H9 (cell line): Measurements from ENCODE around the gene EML4. TPM values are rescaled to one million over a fixed set of nuclear protein-coding genes. Genes with fewer than 3 reads are reported as not detected.

Source experiments
- DNase-seq: peaks from one replicate; pipeline ENCODE4 v3.0.0-alpha.2; 2017
- H2AFZ ChIP-seq: one replicate; pipeline ENCODE4 v1.6.1; 2013; ENCODE audit warnings: mild to moderate bottlenecking, low read length, control low read depth, moderate library complexity
- H2AK5ac ChIP-seq: 2 replicates; pipeline ENCODE4 v1.6.1; 2013; ENCODE audit warnings: low read length, control low read depth, mixed read lengths; ENCODE audit not compliant: insufficient read length
- H2BK120ac ChIP-seq: one replicate; pipeline ENCODE4 v1.6.1; 2013; ENCODE audit warnings: low read depth, mild to moderate bottlenecking, low read length, control low read depth, inconsistent platforms; ENCODE audit not compliant: poor library complexity, severe bottlenecking
- H2BK12ac ChIP-seq: 2 replicates; pipeline ENCODE4 v1.6.1; 2013; ENCODE audit warnings: low read length, control low read depth, mixed read lengths, low read depth; ENCODE audit not compliant: insufficient read length
- H2BK15ac ChIP-seq: 2 replicates; pipeline ENCODE4 v1.6.1; 2013; ENCODE audit warnings: low read depth, low read length, control low read depth
- H2BK20ac ChIP-seq: one replicate; pipeline ENCODE4 v1.6.1; 2013; ENCODE audit warnings: low read depth, mild to moderate bottlenecking, low read length, control low read depth, inconsistent platforms; ENCODE audit not compliant: poor library complexity, severe bottlenecking
- H2BK5ac ChIP-seq: 2 replicates; pipeline ENCODE4 v1.6.1; 2013; ENCODE audit warnings: low read length, control low read depth, mixed read lengths; ENCODE audit not compliant: insufficient read length
- H3K14ac ChIP-seq: 2 replicates; pipeline ENCODE4 v1.6.1; 2013; ENCODE audit warnings: low read length, control low read depth; ENCODE audit not compliant: insufficient read depth
- H3K18ac ChIP-seq: 2 replicates; pipeline ENCODE4 v1.6.1; 2013; ENCODE audit warnings: low read depth, mild to moderate bottlenecking, mixed read lengths, low read length, control low read depth; ENCODE audit not compliant: insufficient read length
- H3K23ac ChIP-seq: 2 replicates; pipeline ENCODE4 v1.6.1; 2013; ENCODE audit warnings: low read length, control low read depth, mixed read lengths, low read depth; ENCODE audit not compliant: insufficient read length
- H3K23me2 ChIP-seq: 2 replicates; pipeline ENCODE4 v1.6.1; 2013; ENCODE audit warnings: low read depth, mild to moderate bottlenecking, mixed read lengths, low read length, control low read depth; ENCODE audit not compliant: insufficient read length, poor library complexity, severe bottlenecking
- H3K27ac ChIP-seq: 2 replicates; pipeline ENCODE4 v1.5.1; 2013; ENCODE audit warnings: low read length, control low read depth, mixed read lengths, low read depth; ENCODE audit not compliant: insufficient read length
- H3K27me3 ChIP-seq: 2 replicates; pipeline ENCODE4 v1.6.1; 2013; ENCODE audit warnings: low read length, control low read depth, inconsistent platforms; ENCODE audit not compliant: insufficient read depth
- H3K4ac ChIP-seq: 2 replicates; pipeline ENCODE4 v1.6.1; 2013; ENCODE audit warnings: low read depth, mild to moderate bottlenecking, control low read depth, inconsistent platforms, low read length, moderate library complexity
- H3K4me1 ChIP-seq: 2 replicates; pipeline ENCODE4 v1.6.1; 2013; ENCODE audit warnings: low read length, control low read depth, inconsistent platforms; ENCODE audit not compliant: insufficient read depth
- H3K4me2 ChIP-seq: 2 replicates; pipeline ENCODE4 v1.6.1; 2013; ENCODE audit warnings: low read length, control low read depth, mixed read lengths; ENCODE audit not compliant: insufficient read length, insufficient read depth
- H3K56ac ChIP-seq: 2 replicates; pipeline ENCODE4 v1.6.1; 2013; ENCODE audit warnings: low read depth, mild to moderate bottlenecking, mixed read lengths, low read length, control low read depth; ENCODE audit not compliant: insufficient read length
- H3K79me1 ChIP-seq: 2 replicates; pipeline ENCODE4 v1.6.1; 2013; ENCODE audit warnings: low read depth, mild to moderate bottlenecking, moderate library complexity, low read length, control low read depth, inconsistent platforms; ENCODE audit not compliant: insufficient read depth, poor library complexity, severe bottlenecking
- H3K79me2 ChIP-seq: 2 replicates; pipeline ENCODE4 v1.6.1; 2013; ENCODE audit warnings: low read length, control low read depth, inconsistent platforms; ENCODE audit not compliant: insufficient read depth
- H3K9ac ChIP-seq: 2 replicates; pipeline ENCODE4 v1.6.1; 2013; ENCODE audit warnings: low read length, control low read depth, mixed read lengths; ENCODE audit not compliant: insufficient read length; ENCODE audit errors: extremely low read depth
- H3K9me3 ChIP-seq: one replicate; pipeline ENCODE4 v1.6.1; 2013; ENCODE audit warnings: low read depth, low read length, inconsistent platforms; ENCODE audit not compliant: control insufficient read depth
- H3T11ph ChIP-seq: one replicate; pipeline ENCODE4 v1.6.1; 2013; ENCODE audit warnings: mild to moderate bottlenecking, low read length, control low read depth, inconsistent platforms
- H4K20me1 ChIP-seq: one replicate; pipeline ENCODE4 v1.6.1; 2013; ENCODE audit not compliant: control insufficient read depth, insufficient read length, insufficient read depth
- H4K5ac ChIP-seq: 2 replicates; pipeline ENCODE4 v1.6.1; 2013; ENCODE audit warnings: low read depth, mild to moderate bottlenecking, mixed read lengths, low read length, control low read depth; ENCODE audit not compliant: insufficient read length
- H4K8ac ChIP-seq: replicated peaks from 2 replicates; pipeline ENCODE4 v1.6.1; 2013; ENCODE audit warnings: low read length, control low read depth, mixed read lengths, low read depth; ENCODE audit not compliant: insufficient read length
- H4K91ac ChIP-seq: 2 replicates; pipeline ENCODE4 v1.6.1; 2013; ENCODE audit warnings: low read depth, mild to moderate bottlenecking, moderate library complexity, mixed read lengths, low read length, control low read depth; ENCODE audit not compliant: insufficient read length
- H3K27ac Mint-ChIP-seq, 3 experiments: 2 replicates in 2 of 3; 3 replicates in 1 of 3; pipeline ENCODE4 v1.8.0; 2020 to 2021; ENCODE audit warnings: mixed read lengths in 3 of 3, mild to moderate bottlenecking in 1 of 3, moderate library complexity in 1 of 3
- H3K27me3 Mint-ChIP-seq: 2 replicates; pipeline ENCODE4 v1.8.0; 2021; ENCODE audit warnings: low read depth, mild to moderate bottlenecking, moderate library complexity, mixed read lengths
- H3K36me3 Mint-ChIP-seq, 3 experiments: 2 replicates in 2 of 3; 3 replicates in 1 of 3; pipeline ENCODE4 v1.8.0; 2020 to 2021; ENCODE audit warnings: low read depth in 3 of 3, mixed read lengths in 3 of 3; ENCODE audit not compliant: insufficient read depth in 1 of 3
- H3K4me1 Mint-ChIP-seq, 2 experiments: 2 replicates each; pipeline ENCODE4 v1.8.0; 2020; ENCODE audit warnings: mixed read lengths in 2 of 2
- H3K4me3 Mint-ChIP-seq, 2 experiments: 2 replicates in 1 of 2; 3 replicates in 1 of 2; pipeline ENCODE4 v1.8.0; 2020 to 2021; ENCODE audit warnings: mild to moderate bottlenecking in 2 of 2, mixed read lengths in 2 of 2, moderate library complexity in 1 of 2
- H3K9me3 Mint-ChIP-seq, 2 experiments: 2 replicates in 1 of 2; 3 replicates in 1 of 2; pipeline ENCODE4 v1.8.0; 2020; ENCODE audit warnings: mild to moderate bottlenecking in 2 of 2, mixed read lengths in 2 of 2, moderate library complexity in 1 of 2
- CTCF ChIP-seq: fragments of 200-600 bp; sonication (generic); conservative IDR thresholded peaks from 3 replicates; pipeline ENCODE4 v1.8.0; 2021; ENCODE audit warnings: antibody characterized with exemption, mild to moderate bottlenecking
- total RNA-seq: library from RNA; stranded (reverse); gene quantifications from 2 replicates; pipeline ENCODE4 v1.2.1, GENCODE V29; 2021

Gene EML4
- total RNA-seq, 1 experiment from 2014 or later = 68.6 TPM

- Histone ChIP-seq H4K8ac (no peak overlapping the region), H4K91ac (no peak overlapping the region), H3K14ac (no peak overlapping the region), H3K23me2 (no peaks in the 10 kb centered on the region), H3K27ac (no peak overlapping the region), H2BK20ac (no peak overlapping the region), H2BK15ac (no peak overlapping the region), H3K56ac (no peak overlapping the region), H3K4me1 (0 out of 2 replicates have a peak, but pooled peaks cover 5% of the 10 kb centered on the region), H3T11ph (no peak overlapping the region), H2BK120ac (no peak overlapping the region), H3K79me1 (peaks cover 7% of the 10 kb centered on the region), H2AK5ac (no peak overlapping the region), H3K9ac (no peak overlapping the region), H3K4me2 (no peak overlapping the region), H3K79me2 (peaks cover 3% of the 10 kb centered on the region; the same call in 1 of the 2 replicates), H4K20me1 (no peaks in the 10 kb centered on the region), H3K9me3 (no peaks in the 10 kb centered on the region), H3K23ac (no peak overlapping the region), H4K5ac (no peak overlapping the region), H3K27me3 (no peaks in the 10 kb centered on the region), H2BK12ac (no peak overlapping the region), H3K18ac (no peak overlapping the region), H3K4ac (no peak overlapping the region), H2BK5ac (no peak overlapping the region), H2AFZ (no peak overlapping the region)
- Mint-ChIP-seq H3K4me1 (peaks cover 15% of the 10 kb centered on the region in 2 experiments), H3K9me3 (peaks cover 0 to 2% of the 10 kb centered on the region in 2 experiments; a peak in 1 of 5 replicates), H3K27ac (peak overlapping the region in 1 of 3 experiments; percentile 1; a peak in 1 of 7 replicates), H3K27me3 (no peaks in the 10 kb centered on the region), H3K36me3 (peaks cover 0 to 9% (median 9%) of the 10 kb centered on the region in 3 experiments; a peak in 3 of 7 replicates), H3K4me3 (no peak overlapping the region; a peak in 1 of 5 replicates)
- no peak for TF ChIP-seq CTCF
- DNase-seq = no peak
Measured at GRCh38 chr2:42198466-42198865, 29.3 kb downstream of the EML4 start.
